DND-41 (cell line): ENCODE results near the gene MYO1B.

ENCODE experiments used
- EZH2 ChIP-seq: IDR thresholded peaks from 3 replicates; pipeline ENCODE4 v1.6.1; 2012; ENCODE audit warnings: borderline replicate concordance, low read depth, mild to moderate bottlenecking, moderate library complexity, low read length, inconsistent platforms; ENCODE audit not compliant: severe bottlenecking
- TF ChIP-seq, protein P1 (sequence below): IDR thresholded peaks from 2 replicates; pipeline ENCODE4 v1.5.1; 2012; ENCODE audit warnings: borderline replicate concordance, low read length, moderate library complexity, mild to moderate bottlenecking; ENCODE audit not compliant: poor library complexity, severe bottlenecking; ENCODE audit errors: extremely low read depth

DNA sequence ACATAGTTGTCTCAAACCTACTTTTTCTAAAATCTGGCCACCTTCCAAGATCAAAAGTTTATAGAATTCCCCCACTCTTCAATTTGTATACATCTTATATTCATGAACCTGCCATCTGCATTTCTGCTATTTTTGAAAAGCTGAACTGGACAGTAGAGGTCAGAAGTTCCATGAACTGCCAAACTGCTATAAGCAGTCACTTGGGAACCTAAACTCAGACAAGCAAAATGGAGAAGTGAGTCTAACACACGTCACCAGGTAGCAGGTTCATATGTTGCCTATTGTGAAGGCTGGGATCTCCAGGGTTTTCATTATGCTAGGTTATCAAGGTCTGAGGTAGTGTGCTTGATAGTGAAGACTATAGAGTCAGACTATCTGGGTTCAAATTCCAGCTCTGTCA is 2.0 kb upstream of the MYO1B start:
- TF ChIP-seq, protein P1, sequence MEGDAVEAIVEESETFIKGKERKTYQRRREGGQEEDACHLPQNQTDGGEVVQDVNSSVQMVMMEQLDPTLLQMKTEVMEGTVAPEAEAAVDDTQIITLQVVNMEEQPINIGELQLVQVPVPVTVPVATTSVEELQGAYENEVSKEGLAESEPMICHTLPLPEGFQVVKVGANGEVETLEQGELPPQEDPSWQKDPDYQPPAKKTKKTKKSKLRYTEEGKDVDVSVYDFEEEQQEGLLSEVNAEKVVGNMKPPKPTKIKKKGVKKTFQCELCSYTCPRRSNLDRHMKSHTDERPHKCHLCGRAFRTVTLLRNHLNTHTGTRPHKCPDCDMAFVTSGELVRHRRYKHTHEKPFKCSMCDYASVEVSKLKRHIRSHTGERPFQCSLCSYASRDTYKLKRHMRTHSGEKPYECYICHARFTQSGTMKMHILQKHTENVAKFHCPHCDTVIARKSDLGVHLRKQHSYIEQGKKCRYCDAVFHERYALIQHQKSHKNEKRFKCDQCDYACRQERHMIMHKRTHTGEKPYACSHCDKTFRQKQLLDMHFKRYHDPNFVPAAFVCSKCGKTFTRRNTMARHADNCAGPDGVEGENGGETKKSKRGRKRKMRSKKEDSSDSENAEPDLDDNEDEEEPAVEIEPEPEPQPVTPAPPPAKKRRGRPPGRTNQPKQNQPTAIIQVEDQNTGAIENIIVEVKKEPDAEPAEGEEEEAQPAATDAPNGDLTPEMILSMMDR, result no peak
- TF ChIP-seq EZH2, result no peak
